ENCODE results near the gene EBLN1.
A peak's percentile ranks its signal among the peaks of the same experiment; 100 is the strongest.

Gene EBLN1

GRCh38 chr10:22217842-22218241 lies at the start of gene EBLN1:
Gene EBLN1 (minus strand): TSS chr10:22218015. CDS start chr10:22209983, 8,032 bp downstream.
- DNase-seq = no peak

DNA sequence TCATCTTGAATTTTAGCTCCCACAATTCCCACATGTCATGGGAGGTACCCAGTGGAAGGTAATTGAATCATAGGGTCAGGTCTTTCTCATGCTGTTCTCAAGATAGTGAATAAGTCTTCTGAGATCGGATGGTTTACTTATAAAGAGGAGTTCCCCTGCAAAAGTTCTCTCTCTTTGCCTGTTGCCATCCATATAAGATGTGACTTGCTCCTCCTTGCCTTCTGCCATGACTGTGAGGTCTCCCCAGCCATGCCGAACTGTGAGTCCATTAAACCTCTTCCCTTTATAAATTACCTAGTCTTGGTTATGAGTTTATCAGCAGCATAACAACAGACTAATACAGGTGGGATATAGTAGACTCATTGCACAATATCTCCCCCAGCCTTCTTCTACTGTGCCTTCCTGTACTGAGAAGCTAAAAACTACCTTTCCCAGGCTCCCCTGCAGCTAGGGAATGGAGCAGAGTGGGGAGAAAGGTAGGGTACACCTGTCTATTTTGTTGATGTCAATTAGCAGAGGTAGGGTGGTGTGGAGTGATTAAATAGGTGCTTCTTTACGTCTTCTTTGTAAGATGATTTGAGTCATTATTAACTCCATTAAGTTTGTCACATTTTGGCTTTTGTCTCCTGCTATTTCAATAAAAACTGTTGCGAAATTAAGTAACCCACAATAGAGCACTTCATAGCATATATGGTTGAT lies 48.2 kb upstream of the EBLN1 start:
- no peak for DNase-seq

DNA sequence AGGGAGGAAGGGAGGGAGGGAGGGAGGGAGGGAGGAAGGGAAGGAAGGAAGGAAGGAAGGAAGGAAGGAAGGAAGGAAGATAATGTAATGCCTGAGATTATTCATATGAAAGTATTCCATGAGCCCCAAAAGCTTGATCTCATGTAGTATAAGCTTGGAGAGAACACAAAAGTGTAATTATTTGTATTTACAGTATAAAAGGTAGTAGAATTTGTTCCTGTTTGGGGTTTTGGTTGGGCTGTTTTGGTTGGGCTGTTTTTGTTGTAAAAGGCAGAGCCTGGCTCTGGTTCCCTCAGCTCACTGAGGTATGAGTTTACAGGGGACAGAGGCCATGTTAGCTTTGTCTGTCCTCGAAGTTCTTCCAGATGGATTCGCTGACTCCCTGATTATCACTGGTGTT lies 45.3 kb upstream of the EBLN1 start:
- DNase-seq = no peak

- no peak for DNase-seq
These were observed 41.5 kb upstream of the EBLN1 start for GRCh38 chr10:22259280-22259679.

DNA sequence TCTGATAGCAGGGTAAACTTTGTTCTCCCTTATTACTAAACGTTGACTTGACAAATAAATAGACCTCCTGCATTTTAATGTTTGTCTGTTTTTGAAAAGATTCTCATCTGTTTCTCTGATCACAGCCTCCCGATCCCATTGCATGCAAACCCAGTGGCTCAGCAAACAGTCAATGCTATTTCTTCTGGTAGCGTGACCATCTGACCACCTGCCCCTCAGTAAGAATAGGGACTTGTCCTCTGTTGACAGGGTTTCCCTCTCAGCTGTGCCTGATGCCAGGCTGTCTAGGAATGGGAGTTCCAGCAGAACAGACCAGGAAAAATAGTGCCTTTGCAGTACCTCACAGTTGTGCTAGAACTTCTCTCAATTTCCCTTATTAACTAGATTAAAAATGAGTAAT lies 40.7 kb upstream of the EBLN1 start:
- DNase-seq = no peak

GRCh38 chr10:22253580-22253882 lies 35.7 kb upstream of the EBLN1 start:
- no peak for DNase-seq

DNA sequence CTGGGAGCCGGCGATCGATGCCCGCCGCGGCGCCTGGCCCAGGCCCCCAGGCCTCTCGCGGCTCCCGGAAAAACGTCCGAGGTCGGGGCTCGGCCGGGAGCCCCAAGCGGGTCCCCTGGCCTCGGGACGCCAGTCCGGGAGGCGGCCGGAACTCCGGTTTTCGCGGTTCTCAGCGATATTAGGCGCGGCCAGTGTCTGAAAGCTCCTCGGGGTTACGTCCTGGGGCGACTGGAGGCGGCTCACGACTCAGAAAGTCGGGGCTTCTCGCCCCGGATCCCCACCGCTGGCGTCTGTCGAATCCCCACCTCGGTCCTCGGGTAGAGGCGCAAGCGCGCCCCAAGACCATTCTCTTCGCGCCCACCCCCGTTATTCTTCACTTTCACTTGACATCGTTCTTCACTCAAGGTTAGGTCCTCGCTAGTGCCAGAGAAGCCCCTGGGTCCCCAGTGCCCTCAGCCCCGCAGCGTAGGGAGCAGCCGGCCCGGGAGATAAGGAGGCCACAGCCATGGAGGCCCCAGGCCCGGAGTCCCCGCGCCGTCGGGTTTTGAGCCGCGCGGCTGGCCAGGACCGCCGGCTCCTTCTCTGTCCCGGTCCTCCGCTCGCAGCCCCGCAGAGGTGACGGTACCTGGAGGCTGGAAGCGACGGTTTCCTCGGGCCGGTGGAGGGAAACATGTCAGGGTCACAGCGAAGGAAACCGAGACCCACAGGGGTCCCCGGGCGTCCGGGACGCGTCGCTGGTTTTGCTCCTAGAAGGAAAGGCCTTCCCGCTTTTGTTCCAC lies 35.2 kb upstream of the EBLN1 start:
- no peak for DNase-seq

GRCh38 chr10:22252224-22252800 lies 34.5 kb upstream of the EBLN1 start:
- DNase-seq = no peak

DNA sequence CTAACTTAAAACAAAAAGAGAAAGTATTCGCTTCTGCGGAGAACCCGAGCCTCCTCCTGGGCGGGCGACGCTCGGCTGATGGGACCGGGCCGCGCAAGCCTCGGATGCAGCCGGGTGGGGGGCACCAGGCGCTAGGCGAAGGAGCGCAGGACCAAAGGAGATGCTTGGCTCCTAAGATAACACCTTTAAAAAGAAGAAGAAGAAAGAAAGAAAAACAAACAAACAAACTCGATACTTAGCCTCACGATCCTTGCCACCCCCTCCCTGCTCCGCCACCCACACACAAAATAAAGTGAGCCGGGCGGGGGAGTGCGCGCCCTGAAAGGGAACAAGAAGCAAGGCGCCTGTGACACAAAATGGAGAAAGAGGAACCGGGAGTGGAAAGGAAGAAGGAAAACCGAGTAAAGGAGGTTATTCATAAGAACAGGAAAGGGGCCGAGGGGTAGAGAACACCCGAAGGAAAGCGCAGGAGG lies 34.0 kb upstream of the EBLN1 start:
- DNase-seq = peak; percentile 30

DNA sequence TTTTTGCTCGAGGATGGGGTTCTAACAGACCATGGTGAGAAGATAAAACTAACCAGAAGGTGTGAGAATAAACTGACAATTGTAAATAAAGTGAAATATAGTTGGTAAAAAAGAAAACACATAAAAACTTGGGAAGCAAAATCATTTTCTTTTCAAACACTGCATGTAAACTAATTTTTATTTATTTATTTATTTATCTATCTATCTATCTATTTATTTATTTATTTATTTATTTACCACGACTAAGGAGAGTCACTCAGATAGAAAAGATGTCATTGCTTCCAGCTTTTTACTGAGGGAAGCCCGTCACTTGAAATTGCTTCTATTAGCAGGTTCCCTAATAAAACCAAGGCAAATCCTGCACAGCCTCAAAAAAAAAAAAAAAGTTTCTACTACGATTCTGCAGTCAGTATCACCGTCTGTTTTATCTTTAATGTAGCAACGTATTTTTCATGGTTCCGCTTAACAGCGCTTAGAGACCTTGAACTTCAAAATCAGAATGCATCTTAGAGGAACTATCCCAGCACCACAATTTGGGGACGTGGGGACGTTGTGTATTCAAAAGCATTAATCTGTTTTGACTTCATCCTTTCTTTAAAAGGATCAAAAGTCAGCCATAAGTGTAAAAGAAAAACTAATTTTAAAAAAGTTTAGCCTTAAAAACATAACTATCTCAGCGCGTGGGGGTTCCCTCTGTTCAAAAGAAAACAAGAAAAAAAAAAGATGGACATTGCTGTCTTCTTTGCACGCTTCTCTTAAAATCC lies 33.3 kb upstream of the EBLN1 start:
- peak; percentile 30 for DNase-seq

- no peak for DNase-seq
These were observed 29.8 kb upstream of the EBLN1 start for GRCh38 chr10:22247636-22248035.

- DNase-seq = no peak
These were observed 29.0 kb upstream of the EBLN1 start for GRCh38 chr10:22246680-22247391.

DNA sequence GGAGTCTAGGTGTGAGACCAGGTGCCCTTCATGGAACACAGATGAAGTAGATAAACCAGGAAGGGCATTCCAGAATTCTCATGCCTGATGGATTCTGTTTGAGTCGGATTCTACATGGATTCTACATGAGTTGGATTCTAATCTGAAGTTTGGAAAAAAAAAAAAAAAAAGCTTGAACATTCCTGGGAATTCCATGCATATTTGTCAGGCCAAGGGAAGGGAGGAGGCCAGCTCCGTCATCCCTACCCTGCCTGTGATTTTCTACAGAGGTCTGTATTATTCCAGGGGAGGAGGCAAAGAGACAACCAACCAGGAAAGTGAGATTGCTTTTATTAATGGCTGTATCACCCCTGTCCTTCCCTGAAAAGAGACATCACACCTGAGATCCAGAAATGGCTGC lies 27.8 kb upstream of the EBLN1 start:
- DNase-seq = no peak

DNA sequence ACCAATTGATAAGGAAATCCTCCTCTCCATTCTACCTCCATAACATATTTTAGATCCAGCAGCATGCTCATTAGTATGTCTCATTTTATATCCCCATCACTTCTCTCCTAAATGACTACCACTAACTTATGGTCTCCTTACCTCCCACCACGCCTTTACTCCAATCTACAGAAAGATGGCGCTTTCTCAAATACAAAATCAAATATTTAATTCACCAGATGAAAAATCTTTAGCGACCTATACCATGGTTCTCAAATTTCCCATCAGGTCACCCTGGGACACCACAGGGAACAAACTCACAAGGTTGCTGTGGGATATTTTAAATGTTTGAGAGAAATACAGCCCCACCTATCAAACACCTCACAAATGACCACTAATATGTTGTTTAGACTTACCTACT lies 27.0 kb upstream of the EBLN1 start:
- DNase-seq = no peak

DNA sequence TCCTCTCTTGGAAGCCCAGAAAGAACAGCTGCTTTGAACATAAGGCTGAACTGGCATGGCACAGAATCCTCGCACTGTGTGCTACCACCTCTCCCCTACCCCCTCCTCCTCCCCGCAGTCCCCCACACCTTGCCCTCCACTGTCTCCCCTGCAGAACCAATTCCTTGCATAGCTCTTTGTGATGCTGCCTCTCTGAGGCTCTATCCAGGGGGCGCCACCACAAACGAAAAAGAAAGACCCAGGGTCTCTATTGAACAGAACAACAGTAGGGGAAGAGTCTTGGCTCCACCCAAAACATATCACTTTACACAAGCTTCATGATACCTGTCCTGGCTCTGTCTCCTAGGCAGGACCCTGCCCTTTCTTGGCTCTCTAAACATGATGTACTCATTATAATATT lies 26.2 kb upstream of the EBLN1 start:
- DNase-seq = no peak

GRCh38 chr10:22243321-22243720 lies 25.5 kb upstream of the EBLN1 start:
- no peak for DNase-seq

DNA sequence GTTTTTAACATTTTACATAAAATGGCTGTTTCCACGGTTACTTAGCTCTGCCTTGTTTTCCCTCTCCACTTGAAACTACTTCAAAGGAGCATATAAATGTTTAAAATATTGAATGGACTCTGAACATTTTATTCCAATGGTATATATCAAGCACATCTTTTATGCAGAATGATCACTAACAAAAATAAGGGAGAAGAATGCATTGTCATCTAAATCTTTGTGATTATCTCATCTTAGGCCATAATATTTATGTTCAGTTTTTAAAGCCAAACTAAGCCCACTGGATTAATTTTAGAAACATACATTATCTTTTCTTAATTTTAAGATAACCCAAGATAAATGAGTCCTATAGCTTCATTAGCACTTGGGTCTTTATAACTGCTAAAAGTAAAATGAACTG lies 13.4 kb upstream of the EBLN1 start:
- no peak for DNase-seq

- peak; percentile 65 for DNase-seq
These were observed 12.5 kb upstream of the EBLN1 start for GRCh38 chr10:22230158-22230833.

DNA sequence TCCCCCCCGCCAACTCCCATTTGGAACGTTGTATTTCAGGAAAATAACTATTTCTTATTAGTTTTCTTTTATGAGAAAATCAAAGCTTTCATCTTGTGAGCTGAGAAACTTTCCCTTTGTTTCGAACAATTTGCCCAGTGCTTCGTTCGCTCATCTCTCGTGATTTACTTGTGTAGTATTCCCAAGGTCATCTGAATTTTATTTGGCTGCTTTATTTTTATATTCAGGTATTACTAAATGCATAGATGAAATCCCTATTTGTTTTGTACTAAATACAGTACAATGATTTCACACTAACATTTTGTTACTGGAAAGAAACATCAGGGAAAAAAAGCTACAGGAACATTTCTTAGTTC lies 12.0 kb upstream of the EBLN1 start:
- no peak for DNase-seq

DNA sequence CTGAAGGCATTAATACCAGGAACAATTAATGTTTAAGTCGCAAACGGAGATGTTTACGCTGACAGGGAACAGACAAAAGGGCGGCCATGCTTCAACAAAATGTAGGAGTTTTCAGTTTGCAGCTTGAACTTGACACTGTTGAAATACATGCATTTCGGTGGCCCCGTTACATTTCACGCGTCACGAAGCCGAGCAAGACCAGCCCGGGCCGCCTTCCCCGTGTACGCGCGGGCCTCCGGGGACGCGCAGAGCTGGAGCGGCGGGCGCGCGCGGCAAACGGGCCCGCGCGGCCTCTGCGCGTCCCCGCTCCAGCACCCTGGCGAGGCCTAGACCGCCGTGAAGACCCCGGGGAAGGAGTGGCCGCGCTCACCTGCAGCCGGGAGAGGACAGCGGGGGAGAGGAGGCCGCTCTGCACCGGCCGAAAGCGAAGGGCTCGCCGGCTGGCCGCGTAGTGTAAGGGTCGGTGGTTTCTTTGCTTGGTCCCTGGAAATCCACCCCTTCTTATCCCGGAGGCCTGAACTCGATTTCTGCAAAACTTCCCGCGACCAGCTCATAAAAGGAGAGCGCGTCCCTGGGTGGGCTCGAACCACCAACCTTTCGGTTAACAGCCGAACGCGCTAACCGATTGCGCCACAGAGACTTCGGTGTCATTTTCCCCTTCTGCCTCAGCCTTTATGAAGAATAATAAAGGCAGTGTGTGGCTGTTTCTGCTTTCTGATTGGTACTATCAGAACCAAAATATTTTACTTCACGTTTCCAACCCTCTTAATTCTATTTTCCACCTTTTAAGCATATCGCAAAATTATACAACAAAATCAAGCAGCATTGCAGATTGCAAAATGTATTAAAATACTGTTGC lies 11.4 kb upstream of the EBLN1 start:
- DNase-seq = peak; percentile 73
